GM18909 (cell line): ENCODE data around the gene PADI3.

Experiments
- ATAC-seq: cut with Tn5 transposase; IDR thresholded peaks from one replicate; pipeline ENCODE4 v1.9.1; 2021; ENCODE audit warnings: mild to moderate bottlenecking; ENCODE audit not compliant: unreplicated experiment, poor library complexity

Gene PADI3

GRCh38 chr1:17293681-17294425 lies 45.0 kb downstream of the PADI3 start:
- no peak for ATAC-seq

GRCh38 chr1:17295292-17295691 lies 46.4 kb downstream of the PADI3 start:
- no peak for ATAC-seq

GRCh38 chr1:17296086-17296485 lies 47.2 kb downstream of the PADI3 start:
- ATAC-seq: no peak

GRCh38 chr1:17297991-17298390 lies 49.1 kb downstream of the PADI3 start:
- no peak for ATAC-seq

GRCh38 chr1:17301767-17302166 lies 52.9 kb downstream of the PADI3 start:
- ATAC-seq: no peak

- ATAC-seq: no peak
Measured at GRCh38 chr1:17304151-17304825, 55.4 kb downstream of the PADI3 start.

- ATAC-seq: no peak
Measured at GRCh38 chr1:17304826-17305175, 55.9 kb downstream of the PADI3 start.

- ATAC-seq: no peak
Measured at GRCh38 chr1:17305576-17306095, 56.7 kb downstream of the PADI3 start.

- no peak for ATAC-seq
Measured at GRCh38 chr1:17306407-17306806, 57.5 kb downstream of the PADI3 start.

GRCh38 chr1:17306921-17307320 lies 58.0 kb downstream of the PADI3 start:
- ATAC-seq: no peak

GRCh38 chr1:17307329-17307728 lies 58.4 kb downstream of the PADI3 start:
- no peak for ATAC-seq

GRCh38 chr1:17307946-17308345 lies 59.0 kb downstream of the PADI3 start, which contains the start of gene PADI4:
Gene PADI4 (plus strand): TSS chr1:17308197. CDS start chr1:17308223, 26 bp downstream.
- ATAC-seq: no peak

- ATAC-seq: no peak
Measured at GRCh38 chr1:17308593-17308992, 59.7 kb downstream of the PADI3 start.

GRCh38 chr1:17309426-17310067 lies 60.6 kb downstream of the PADI3 start:
- no peak for ATAC-seq

- no peak for ATAC-seq
Measured at GRCh38 chr1:17310068-17310640, 61.3 kb downstream of the PADI3 start.

- ATAC-seq: no peak
Measured at GRCh38 chr1:17313530-17314309, 64.8 kb downstream of the PADI3 start.

- no peak for ATAC-seq
Measured at GRCh38 chr1:17314491-17314971, 65.6 kb downstream of the PADI3 start.

- no peak for ATAC-seq
Measured at GRCh38 chr1:17315542-17316130, 66.7 kb downstream of the PADI3 start.

- no peak for ATAC-seq
Measured at GRCh38 chr1:17316704-17317103, 67.8 kb downstream of the PADI3 start.

GRCh38 chr1:17318262-17318661 lies 69.4 kb downstream of the PADI3 start:
- ATAC-seq: no peak
